ENCODE results near the gene STX10. TPM values are rescaled to one million over a fixed set of nuclear protein-coding genes. Genes with fewer than 3 reads are reported as not detected.

The STX10 gene
- total RNA-seq, 6 experiments from 2014 or later: 48.5 to 63.4 (median 54.0) TPM

- peaks cover 51% of the 10 kb centered on the region for H3K4me1 Mint-ChIP-seq (ENCODE audit: low read depth)
- peaks cover 2% of the 10 kb centered on the region; the same call in 1 of the 2 replicates for H3K27me3 Mint-ChIP-seq (ENCODE audit: insufficient read depth)
- H3K9me3 Mint-ChIP-seq: no peaks in the 10 kb centered on the region
- peak; percentile 84 for DNase-seq
- peaks cover 10% of the 10 kb centered on the region; the same call in 1 of the 2 replicates for H3K36me3 Mint-ChIP-seq (ENCODE audit: low read depth)
- TF ChIP-seq CTCF (IDR thresholded peaks at IDR 0.05): no peak
- peak overlapping the region; percentile 77 for H3K4me3 Mint-ChIP-seq
- H3K27ac Mint-ChIP-seq: peak overlapping the region; percentile 87
Observed at GRCh38 chr19:13132471-13133180, 17.5 kb downstream of the STX10 start.

GRCh38 chr19:13130886-13131490 lies 19.2 kb downstream of the STX10 start:
- Mint-ChIP-seq H3K36me3 (ENCODE audit: low read depth) (peaks cover 10% of the 10 kb centered on the region; the same call in 1 of the 2 replicates), H3K4me3 (no peak overlapping the region), H3K27me3 (ENCODE audit: insufficient read depth) (peaks cover 2% of the 10 kb centered on the region; the same call in 1 of the 2 replicates), H3K4me1 (ENCODE audit: low read depth) (peaks cover 52% of the 10 kb centered on the region), H3K9me3 (no peaks in the 10 kb centered on the region), H3K27ac (peak overlapping the region; percentile 83)
- no peak for DNase-seq
- no peak for TF ChIP-seq CTCF (IDR thresholded peaks at IDR 0.05)

- Mint-ChIP-seq H3K9me3 (no peaks in the 10 kb centered on the region), H3K4me3 (no peak overlapping the region), H3K27me3 (ENCODE audit: insufficient read depth) (peaks cover 1% of the 10 kb centered on the region; the same call in 1 of the 2 replicates), H3K36me3 (ENCODE audit: low read depth) (peaks cover 10% of the 10 kb centered on the region; the same call in 1 of the 2 replicates), H3K27ac (no peak overlapping the region), H3K4me1 (ENCODE audit: low read depth) (peaks cover 49% of the 10 kb centered on the region)
- no peak for DNase-seq
- TF ChIP-seq CTCF (IDR thresholded peaks at IDR 0.05): no peak
Observed at GRCh38 chr19:13129384-13129783, 20.8 kb downstream of the STX10 start.

GRCh38 chr19:13128583-13128982 lies 21.6 kb downstream of the STX10 start:
- H3K27me3 Mint-ChIP-seq (ENCODE audit: insufficient read depth): no peaks in the 10 kb centered on the region
- peak overlapping the region; percentile 59 for H3K27ac Mint-ChIP-seq
- no peak for TF ChIP-seq CTCF (IDR thresholded peaks at IDR 0.05)
- DNase-seq: no peak
- H3K36me3 Mint-ChIP-seq (ENCODE audit: low read depth): peaks cover 10% of the 10 kb centered on the region; the same call in 1 of the 2 replicates
- H3K4me3 Mint-ChIP-seq: no peak overlapping the region
- H3K4me1 Mint-ChIP-seq (ENCODE audit: low read depth): peaks cover 41% of the 10 kb centered on the region
- no peaks in the 10 kb centered on the region for H3K9me3 Mint-ChIP-seq

GRCh38 chr19:13127811-13128575 lies 22.2 kb downstream of the STX10 start:
- Mint-ChIP-seq H3K4me1 (ENCODE audit: low read depth) (peaks cover 35% of the 10 kb centered on the region), H3K27ac (peak overlapping the region; percentile 59), H3K4me3 (no peak overlapping the region), H3K9me3 (no peaks in the 10 kb centered on the region), H3K36me3 (ENCODE audit: low read depth) (peaks cover 10% of the 10 kb centered on the region; the same call in 1 of the 2 replicates), H3K27me3 (ENCODE audit: insufficient read depth) (no peaks in the 10 kb centered on the region)
- no peak for TF ChIP-seq CTCF (IDR thresholded peaks at IDR 0.05)
- no peak for DNase-seq

All from HFFc6 (cell line).